ENCODE data around the gene KRT80. TPM values are rescaled to one million over a fixed set of nuclear protein-coding genes. Genes with fewer than 3 reads are reported as not detected.

Gene KRT80
- total RNA-seq, 1 experiment from 2014 or later, result 6.7 TPM

DNA sequence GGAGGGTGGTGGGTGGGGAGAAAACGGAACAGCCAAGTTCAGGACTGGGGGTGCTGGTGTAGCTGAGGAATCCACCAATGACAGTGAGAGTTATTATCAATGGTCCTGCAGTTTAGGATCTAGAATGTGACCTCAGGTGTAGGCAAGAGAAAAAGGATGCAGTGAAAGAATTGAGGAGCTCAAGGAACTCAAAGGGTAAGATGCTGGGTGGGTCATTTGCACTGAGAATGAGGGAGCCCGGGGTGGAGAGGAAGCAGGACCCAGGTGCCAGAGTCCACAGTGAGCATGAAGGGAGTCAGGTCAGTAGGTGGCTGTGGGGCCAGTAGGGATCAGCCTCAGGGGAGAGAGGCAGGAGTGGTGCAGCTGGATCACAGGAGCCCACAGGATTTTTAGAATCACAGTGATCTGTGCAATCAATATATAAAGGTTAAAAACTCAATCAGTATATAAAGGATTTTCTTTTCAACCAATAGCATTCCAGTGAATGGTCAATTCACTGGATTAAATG is 38.1 kb upstream of the KRT80 start:
- DNase-seq (ENCODE audit: low read depth), result no peak

DNA sequence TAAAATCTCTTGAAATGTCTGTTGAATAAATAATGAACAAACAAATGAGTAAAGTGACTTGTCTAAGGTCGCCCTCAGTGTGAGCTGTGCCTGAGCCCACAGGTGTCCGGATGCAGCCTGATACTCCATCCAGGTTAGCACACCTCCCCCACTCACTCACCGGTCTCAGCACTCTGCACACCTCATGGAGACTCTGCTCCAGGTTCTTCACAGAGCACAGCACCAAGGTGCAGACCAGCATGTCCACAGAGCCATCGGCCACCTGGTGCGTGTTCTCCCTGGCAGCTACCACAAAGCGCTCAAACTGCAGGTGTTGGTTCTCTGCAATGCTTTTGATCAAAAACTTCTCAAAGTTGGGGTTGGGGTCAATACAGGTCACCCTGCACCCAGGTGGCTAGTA is 37.1 kb upstream of the KRT80 start:
- DNase-seq (ENCODE audit: low read depth), result no peak

DNA sequence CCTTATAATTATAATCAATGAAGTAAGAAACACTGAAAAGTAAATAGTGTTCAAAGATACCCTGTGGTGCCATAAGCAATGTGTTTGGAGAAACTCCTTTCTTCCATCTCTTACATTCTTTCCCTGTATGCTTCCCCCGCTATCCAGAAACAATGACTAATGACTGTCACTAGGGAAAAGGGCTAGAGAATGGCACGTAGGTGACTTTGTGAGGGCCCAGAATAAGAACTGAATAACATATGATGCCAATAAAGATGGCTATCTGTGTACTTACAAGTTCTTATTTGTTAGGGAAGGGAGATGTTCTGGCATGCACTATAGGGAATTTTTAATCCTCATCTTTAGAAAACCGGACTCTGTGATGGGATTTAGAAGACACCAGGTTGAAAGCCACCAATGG is 36.6 kb upstream of the KRT80 start:
- DNase-seq (ENCODE audit: low read depth), result no peak

DNA sequence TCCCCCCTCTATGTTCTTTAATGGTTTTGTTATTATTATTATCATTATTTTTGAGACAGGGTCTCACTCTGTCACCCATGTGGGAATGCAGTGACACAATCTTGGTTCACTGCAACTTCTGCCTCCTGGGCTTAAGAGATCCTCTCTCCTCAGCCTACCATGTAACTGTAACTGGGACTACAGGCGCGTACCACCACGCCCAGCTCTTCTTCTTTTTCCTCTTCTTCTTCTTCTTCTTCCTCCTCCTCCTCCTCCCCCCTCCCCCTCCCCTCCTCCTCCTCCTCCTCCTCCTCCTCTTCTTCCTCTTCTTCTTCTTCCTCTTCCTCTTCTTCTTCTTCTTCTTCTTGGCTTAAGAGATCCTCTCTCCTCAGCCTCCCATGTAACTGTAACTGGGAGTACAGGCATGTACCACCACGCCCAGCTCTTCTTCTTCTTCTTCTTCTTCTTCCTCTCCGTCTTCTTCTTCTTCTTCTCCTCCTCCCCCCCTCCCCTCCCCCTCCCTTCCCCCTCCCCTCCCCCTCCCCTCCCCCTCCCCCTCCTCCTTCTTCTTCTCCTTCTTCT is 35.9 kb upstream of the KRT80 start:
- DNase-seq (ENCODE audit: low read depth), result no peak

DNA sequence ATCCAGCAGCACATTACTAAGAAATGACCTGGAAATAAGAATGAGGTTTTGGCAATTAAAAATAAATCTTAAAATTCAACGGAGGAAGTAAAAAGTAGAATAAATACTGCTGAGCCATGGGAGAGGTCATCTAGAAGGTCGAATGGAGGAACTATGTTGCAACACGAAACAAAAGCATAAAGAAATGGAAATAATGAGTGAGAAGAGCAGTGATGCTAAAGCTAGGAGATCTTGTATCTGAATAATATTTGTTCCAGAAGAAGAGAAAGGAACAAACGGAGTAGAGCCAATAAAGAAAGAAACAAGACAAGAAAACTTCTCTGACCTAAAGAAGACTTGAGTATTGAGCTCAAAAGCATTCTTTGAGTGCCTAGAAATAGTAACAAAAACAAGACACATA is 34.6 kb upstream of the KRT80 start:
- no peak for DNase-seq (ENCODE audit: low read depth)

DNA sequence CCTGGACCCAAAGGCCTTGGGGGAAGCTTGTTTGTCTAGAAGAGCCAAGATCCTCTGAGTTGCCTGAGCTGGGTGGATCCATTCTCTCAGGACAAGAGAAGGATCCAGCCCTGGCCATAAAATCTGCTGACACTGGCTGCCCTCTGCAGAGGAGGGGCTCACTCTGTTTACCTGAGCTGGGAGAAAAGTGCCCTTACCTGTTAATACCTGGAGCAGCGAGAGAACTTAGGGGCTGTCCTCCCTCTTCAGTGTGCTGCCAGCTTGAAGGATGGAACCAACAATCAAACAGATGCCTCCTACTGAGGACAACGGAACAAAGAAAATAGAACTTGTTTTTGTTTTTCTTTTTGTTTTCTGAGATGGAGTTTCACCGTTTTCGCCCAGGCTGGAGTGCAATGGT is 33.9 kb upstream of the KRT80 start:
- DNase-seq (ENCODE audit: low read depth), result no peak

DNA sequence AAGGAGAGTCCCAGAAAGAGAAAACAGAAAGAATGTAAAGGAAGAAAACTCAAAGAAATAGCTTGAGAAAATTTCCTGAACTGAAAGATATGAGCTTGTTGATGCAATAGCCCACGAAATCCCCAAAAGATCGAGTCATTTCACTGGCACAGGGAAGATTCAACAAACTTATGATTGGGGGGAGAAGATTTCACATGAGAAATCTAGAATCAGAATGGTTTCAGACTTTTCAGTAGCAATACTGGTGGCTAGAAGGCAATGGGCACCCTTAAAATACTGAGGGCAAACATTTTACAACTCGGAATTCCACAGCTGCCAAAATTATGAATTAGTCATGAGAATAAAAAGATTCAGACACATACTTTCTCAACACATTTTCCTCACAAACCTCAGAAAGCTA is 32.3 kb upstream of the KRT80 start:
- peak; percentile 42 for DNase-seq (ENCODE audit: low read depth)

DNA sequence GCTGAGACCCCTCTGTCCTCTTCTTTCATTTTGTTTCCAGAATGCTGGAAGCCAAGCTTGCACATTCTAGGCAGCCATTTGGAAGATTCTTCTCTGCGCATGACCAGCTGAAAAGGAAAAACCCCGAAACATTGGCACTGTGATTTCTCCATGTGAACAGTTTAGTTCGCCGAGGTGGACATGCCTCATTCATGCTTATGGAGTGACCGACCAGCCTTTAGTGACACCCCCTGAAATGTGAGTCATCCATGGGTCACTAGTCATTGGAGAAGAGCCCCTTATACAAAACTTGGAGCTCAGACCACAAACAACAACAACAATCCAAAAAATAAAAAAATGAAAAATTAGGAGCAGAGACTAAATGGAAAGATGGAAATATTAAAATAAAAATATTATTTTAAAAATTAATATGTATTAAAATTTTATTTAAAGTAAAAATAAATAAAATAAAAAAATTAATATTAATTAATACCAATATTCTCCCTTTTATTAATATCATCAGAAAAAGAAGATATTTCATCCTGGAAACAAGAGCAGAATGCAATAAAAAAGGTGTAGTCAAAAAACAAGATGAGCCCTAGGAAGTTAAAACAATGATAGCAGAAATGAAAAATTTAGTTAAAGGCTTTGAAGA is 31.7 kb upstream of the KRT80 start:
- DNase-seq (ENCODE audit: low read depth), result peak; percentile 46

DNA sequence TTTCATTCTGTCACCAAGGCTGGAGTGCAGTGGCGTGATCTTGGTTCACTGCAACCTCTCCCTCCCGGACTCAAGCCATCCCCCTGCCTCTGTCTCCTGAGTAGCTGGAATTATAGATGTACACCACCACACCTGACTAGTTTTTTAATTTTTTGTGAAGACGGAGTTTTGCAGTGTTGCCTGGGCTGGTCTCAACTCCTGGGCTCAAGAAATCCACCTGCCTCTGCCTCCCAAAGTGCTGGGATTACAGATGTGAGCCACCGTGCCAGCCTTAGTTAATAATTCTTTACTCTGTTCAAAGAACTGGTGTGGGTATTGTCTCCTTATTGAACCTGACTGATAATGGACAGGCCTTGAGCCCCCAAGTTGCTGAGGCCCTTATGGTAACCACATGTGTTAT is 30.9 kb upstream of the KRT80 start:
- DNase-seq (ENCODE audit: low read depth), result no peak

DNA sequence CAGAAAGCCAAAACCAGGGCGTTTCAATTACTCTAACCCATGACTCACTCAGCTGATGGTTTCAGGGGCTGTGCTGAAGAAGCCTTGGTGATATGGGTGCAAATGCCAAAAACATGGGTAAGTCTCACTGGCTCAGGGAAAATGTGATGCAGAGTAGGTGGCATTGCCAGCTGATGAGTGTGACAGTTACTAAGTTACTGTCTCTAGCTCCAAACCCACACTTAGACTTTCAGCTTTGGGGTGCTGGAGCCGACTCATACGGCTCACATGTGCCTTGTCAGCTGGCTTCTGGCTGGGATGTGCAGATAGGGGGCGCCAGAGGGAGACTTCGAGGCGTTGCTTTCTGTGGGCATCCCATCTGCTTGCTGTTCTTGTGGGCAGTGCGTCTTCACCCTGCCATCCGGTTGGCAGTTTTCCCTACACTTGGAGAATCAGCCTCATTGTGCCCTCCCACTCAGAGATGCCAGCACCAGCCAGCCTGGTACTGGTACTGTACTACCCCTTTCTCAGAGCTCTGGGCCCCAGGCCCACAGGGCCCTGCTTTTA is 30.2 kb upstream of the KRT80 start:
- peak; percentile 69 for DNase-seq (ENCODE audit: low read depth)

DNA sequence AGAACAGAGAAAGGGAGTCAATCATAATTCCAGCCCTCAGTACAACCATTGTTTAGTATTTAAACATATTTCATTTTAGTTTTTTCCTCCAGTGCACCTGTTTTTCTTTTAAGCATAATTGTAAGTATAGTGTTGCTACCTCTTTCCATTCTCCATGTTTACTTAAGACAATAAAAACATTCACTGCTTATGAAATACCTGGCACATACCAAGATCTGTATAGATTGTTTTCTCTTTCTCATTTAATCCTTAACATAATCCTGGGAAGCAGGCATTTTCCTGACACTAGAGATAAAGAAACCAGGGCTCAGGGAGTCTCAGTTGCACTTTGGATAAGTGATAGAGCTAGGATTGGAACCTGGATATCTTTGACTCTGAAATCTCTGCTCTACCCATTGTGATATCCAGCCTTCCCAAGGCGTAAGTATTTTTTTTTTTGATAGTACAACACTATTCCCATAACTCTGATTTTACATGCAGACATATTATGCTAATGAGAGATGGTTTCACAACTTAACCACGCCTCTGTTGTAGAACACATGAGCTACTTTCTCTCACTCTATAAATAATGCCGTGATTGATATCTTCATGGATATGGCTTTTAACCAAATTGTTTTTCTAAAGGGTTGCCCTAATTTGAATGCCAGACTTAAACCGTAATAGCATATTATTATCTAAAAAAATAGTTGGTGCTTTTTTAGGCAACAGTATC is 29.4 kb upstream of the KRT80 start:
- DNase-seq (ENCODE audit: low read depth), result no peak

DNA sequence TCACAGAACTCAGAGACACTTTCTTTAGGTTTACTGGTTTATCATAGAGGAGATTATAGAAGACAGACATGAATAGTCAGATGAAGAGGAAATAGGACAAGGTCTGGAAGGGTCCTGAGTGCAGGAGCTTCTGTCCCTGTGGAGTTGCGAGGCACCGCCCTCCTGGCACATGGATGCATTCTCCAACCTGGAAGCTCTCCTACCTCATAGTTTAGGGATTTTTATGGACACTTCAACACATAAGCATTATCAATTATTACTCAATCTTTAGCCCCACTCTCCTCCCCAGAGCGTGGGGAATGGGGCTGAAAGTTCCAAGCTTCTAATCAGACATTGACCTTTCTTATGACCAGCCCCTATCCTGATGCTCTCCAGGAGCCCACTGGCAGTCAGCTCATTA is 28.7 kb upstream of the KRT80 start:
- DNase-seq (ENCODE audit: low read depth), result no peak

DNA sequence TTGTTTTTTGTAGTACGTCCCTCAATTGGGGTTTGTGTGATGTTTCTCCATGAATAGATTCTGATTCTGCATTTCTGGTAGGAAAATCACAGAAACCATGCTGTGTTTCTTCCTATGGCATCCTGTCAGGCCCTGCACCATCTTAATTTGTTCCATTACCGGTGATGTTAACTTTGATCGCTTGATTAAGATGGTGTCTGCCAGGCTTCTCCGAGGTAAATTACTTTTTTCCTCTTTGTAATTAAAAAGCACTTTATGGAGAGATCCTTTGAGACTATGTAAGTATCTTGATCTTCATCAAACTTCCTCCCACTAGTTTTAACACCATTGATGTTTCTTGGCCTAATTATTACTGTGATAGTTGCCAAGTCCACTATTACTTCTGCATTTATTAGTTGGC is 26.2 kb upstream of the KRT80 start:
- no peak for DNase-seq (ENCODE audit: low read depth)

DNA sequence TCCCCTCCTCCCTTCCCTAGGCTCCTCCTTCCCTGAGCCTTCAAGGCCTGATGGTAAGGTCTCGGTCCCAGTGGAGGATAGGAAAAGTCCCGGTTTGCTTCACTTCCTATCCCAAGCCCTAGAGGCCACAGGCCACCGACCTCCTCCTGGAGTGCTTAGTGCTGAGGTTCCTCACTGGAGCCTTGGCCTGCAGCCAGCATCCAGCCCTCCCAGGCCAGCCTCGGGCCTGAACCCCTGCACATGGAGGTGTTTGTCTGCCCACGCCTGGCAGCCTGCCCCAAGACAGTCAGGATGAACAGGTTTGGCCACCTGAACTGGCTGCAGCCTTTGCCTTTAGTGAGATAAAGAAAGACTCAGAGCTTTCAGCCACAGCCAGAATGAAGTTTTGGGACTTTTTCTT is 25.4 kb upstream of the KRT80 start:
- DNase-seq (ENCODE audit: low read depth), result no peak

DNA sequence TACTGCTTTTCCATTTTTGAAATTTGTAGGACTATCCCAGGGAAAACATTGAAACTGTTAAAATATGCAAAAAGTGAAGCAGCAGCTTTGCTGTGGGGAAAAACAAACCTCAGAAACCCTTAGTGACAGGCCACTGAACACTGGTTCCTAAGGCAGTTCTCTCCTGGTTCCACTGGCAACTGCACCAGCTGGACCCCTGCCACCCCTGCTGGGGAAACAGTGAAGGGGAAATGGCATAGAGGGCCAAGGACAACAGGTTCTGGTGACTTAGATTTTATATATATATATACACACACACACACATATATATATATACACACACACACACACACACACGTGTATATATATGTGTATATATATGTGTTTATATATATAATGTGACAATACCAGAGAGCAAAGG is 25.0 kb upstream of the KRT80 start:
- no peak for DNase-seq (ENCODE audit: low read depth)

DNA sequence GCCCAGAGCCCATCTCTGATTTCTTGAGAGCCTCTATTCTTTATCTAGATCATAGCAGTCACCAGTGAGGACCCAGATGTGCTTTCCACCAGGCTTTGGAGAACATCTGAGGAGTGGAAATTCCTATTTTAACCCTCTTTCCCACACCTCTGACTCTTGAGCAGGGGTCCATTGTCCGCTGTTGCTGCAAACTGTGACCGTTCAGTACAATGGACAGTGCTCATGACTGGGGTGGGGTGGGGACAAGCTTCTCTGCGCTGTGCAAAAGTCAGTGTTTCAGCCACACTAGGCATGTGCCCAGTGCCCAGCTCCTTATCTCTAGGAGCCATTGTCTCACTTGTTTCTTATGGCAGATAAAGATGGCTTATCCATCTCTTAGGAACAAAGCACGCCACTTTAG is 24.3 kb upstream of the KRT80 start:
- no peak for DNase-seq (ENCODE audit: low read depth)

DNA sequence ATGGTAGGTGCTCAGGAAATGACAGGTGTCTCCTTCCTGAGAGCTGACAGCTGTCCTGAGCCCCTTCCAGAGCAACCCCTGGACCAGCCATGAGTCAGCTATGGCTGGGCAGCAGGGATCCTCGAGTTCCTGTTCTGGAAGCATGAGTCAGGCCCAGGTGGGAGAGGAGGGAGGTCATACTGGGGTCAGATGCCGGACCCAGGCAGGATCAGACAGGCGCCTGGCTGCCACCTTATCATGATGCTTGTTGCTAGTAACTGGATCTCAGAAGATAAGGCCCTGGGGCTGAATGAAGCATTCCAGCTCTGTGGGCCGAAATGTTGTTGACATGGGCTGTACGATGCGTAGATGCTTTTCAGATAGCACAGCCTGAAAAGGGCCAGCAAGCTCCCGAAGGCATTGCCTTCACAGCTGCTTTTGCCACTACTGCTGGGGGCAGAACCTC is 23.8 kb upstream of the KRT80 start:
- peak; percentile 83 for DNase-seq (ENCODE audit: low read depth)

DNA sequence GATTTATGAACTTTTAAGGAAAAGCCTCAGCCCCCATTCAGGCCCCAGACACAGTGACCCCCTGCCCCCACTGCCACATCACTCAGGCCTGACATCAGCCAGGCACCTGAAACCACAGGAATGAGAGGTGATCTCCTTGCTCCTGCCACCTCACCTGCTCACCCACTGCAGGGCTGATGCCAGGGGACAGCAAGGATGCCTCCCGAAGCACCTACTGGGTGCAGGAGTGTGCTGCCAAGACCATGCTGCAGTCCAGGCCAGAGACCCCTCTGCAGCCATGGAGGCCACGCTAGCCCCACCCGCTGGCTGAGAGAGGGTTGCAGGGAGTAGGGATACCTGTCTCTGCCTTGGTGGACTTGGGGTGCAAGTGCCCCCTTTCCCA is 22.6 kb upstream of the KRT80 start:
- DNase-seq (ENCODE audit: low read depth), result no peak

DNA sequence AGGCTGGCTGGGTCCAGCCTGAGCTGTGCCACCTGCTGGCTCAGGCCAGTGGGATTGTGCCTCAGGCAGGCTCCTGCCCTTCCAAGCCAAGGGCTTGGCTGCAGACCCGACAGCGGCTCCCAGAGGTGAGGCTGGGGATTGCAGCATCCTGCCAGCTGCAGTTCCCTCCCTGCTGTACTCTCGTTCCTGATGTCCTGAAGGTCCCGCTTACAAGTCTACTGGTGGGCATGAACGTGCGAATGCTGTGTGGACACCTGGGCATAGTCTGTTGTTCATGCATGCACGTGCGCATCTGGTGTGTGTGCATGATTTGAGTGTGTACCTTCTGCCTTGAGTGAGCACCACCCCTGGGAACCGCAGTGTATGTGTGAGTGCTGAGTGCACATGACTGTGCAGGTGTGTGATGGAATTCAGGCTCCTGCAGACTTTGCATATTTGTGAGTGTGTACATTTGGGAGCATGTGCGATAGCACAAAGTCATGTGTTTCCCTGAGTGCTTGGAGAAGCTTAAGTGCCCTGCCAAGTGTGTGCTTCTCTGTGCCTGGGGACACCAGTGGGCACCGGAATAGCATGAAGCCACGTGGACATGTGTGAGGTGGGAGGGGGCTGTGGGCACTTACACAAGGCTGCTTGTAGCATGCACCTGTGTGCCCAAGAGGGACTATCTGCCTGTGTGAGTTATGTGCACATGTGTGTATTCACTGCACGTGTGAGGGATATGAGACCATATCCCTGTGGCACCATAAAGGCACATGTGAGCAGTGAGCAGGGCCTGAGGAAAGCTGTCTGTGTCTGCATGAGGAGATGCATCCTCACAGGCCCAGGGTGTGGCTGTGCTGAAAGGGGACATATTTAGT is 22.0 kb upstream of the KRT80 start:
- DNase-seq (ENCODE audit: low read depth), result peak; percentile 73

DNA sequence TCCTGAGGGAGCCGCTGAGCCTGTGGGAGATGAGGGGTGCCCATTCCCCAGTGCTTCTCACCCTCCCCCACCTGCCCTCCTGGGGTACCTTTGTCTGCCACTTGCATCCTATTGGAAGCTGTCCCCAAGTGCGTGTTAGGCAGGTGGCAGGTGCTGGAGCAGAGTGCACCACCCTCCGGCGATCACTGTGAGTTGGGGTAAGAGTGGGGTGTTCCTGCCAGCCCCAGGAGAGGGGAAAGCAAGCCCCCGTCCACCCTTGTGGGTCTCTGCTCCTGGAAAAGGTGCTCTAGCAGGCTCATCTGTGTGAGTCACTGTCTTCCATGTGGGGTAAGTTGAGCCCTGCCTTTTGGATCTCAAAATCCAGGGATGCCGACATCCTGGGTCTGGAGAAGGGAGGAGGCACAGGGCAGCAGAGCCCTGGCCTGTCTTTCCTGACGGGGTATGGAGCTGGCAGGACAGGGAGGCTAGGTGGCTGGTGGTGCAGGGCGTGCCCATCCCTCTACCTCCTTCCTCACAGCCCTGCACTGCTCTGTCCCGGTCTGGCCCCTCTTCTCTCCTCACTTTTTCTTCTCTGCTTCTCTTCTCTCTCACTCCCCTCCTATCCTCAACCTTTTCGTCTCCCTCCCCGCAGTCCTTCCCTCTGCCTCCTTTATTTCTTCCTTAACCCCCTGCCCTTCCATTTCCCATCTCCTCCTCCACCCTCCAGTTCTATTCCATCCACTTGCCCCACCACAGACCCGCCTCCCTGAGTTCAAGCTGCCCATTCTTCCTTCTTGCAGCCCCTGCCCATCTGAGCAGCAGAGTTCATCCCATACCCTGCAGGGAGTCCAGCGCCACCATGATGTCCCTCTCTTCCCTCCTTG is 21.1 kb upstream of the KRT80 start:
- no peak for DNase-seq (ENCODE audit: low read depth)

Data from LHCN-M2 (cell line).